ENCODE results near the gene PKD2. TPM values are rescaled to one million over a fixed set of nuclear protein-coding genes. Genes with fewer than 3 reads are reported as not detected.

Gene PKD2
- total and polyA plus RNA-seq, 2 of the 13 experiments (the other 11 are each of a cell fraction or from before 2014, with no cell fraction given), result 5.6 to 9.1 TPM

GRCh38 chr4:88063634-88064296, 56.3 kb downstream of the PKD2 start (continued):
- TF ChIP-seq, protein P1, sequence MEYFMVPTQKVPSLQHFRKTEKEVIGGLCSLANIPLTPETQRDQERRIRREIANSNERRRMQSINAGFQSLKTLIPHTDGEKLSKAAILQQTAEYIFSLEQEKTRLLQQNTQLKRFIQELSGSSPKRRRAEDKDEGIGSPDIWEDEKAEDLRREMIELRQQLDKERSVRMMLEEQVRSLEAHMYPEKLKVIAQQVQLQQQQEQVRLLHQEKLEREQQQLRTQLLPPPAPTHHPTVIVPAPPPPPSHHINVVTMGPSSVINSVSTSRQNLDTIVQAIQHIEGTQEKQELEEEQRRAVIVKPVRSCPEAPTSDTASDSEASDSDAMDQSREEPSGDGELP (IDR thresholded peaks at IDR 0.05; ENCODE audit: borderline replicate concordance, low read depth), result no peak
- no peak for TF ChIP-seq FOSL1 (CRISPR knock-in tag; IDR thresholded peaks at IDR 0.05; ENCODE audit: borderline replicate concordance)
- TF ChIP-seq, protein P2, sequence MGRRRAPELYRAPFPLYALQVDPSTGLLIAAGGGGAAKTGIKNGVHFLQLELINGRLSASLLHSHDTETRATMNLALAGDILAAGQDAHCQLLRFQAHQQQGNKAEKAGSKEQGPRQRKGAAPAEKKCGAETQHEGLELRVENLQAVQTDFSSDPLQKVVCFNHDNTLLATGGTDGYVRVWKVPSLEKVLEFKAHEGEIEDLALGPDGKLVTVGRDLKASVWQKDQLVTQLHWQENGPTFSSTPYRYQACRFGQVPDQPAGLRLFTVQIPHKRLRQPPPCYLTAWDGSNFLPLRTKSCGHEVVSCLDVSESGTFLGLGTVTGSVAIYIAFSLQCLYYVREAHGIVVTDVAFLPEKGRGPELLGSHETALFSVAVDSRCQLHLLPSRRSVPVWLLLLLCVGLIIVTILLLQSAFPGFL (CRISPR knock-in tag; IDR thresholded peaks at IDR 0.05), result no peak

GRCh38 chr4:88064410-88064809, 57.0 kb downstream of the PKD2 start:
- no peaks in the 10 kb centered on the region for H3K79me2 ChIP-seq (ENCODE audit: insufficient read depth, low read length)
- no peak overlapping the region for H2AFZ ChIP-seq (ENCODE audit: low read length)
- H4K20me1 ChIP-seq (ENCODE audit: insufficient read depth, low read length), result no peaks in the 10 kb centered on the region
- no peaks in the 10 kb centered on the region for H3K9me3 ChIP-seq (ENCODE audit: low read length)
- in situ Hi-C loops (cut with HindIII; ENCODE audit: extremely low pct_ligation_motif_present, low pct_unique_long_range_greater_than_20kb) (no loop called here), intact Hi-C loops (cut with micrococcal nuclease; ENCODE audit: unreplicated experiment) (loop anchor here (5.0 kb wide), 1 partner anchor 43 kb away; no protein-coding TSS in a partner anchor)
- no peak for FAIRE-seq
- peaks cover 26% of the 10 kb centered on the region for H3K4me1 ChIP-seq (ENCODE audit: insufficient read depth, low read length)
- no peak overlapping the region for H3K9ac ChIP-seq (ENCODE audit: insufficient read depth, low read depth, low read length)
- no TSS peak for BruUV-seq (replicated peaks)
- ChIA-PET POLR2A (no interaction called here), CTCF (ENCODE audit: low intra/inter-chr PET ratio, low total read pairs) (no interaction called here)
- no peak for DNase-seq (ENCODE audit: low spot score)
- no peak overlapping the region for H3K4me2 ChIP-seq (ENCODE audit: low read depth, low read length)
- H3K36me3 ChIP-seq (replicated peaks in 1 of 2; ENCODE audit: control insufficient read depth in 1 of 2, insufficient read depth in 2 of 2, low read length in 2 of 2), result peaks cover 4 to 14% of the 10 kb centered on the region in 2 experiments; a peak in 4 of 5 replicates
- no peak for ATAC-seq
- no peak overlapping the region for H3K27ac ChIP-seq (ENCODE audit: extremely low read length, insufficient read depth, low read length)
- 78% methylated on average over 6 of the region's 6 CpGs for WGBS (ENCODE audit: low lambda C conversion rate)
- no peaks in the 10 kb centered on the region for H3K27me3 ChIP-seq (ENCODE audit: control insufficient read depth in 1 of 2, insufficient read depth in 2 of 2, low read length in 2 of 2)
- H3K4me3 ChIP-seq (replicated peaks in 1 of 3; ENCODE audit: insufficient read depth in 1 of 3, low read depth in 2 of 3, low read length in 3 of 3), result no peak overlapping the region
- TF ChIP-seq ZBTB26 (CRISPR knock-in tag; IDR thresholded peaks at IDR 0.05; ENCODE audit: borderline replicate concordance) (no peak), REXO4 (CRISPR knock-in tag; IDR thresholded peaks at IDR 0.05; ENCODE audit: borderline replicate concordance) (no peak), ZC3H13 (CRISPR knock-in tag; IDR thresholded peaks at IDR 0.05) (no peak), AKNA (CRISPR knock-in tag; IDR thresholded peaks at IDR 0.05; ENCODE audit: borderline replicate concordance) (no peak), ZBTB1 (CRISPR knock-in tag; IDR thresholded peaks at IDR 0.05; ENCODE audit: borderline replicate concordance) (no peak), TP53 (CRISPR knock-in tag; conservative IDR thresholded peaks at IDR 0.05) (no peak), NR2F2 (IDR thresholded peaks at IDR 0.05; ENCODE audit: borderline replicate concordance, low read depth) (no peak), ZFP41 (CRISPR knock-in tag; IDR thresholded peaks at IDR 0.05; ENCODE audit: borderline replicate concordance) (no peak), SALL1 (CRISPR knock-in tag; IDR thresholded peaks at IDR 0.05) (peak; percentile 35; the same call in 1 of the 2 replicates), ZMYM4 (CRISPR knock-in tag; IDR thresholded peaks at IDR 0.05) (no peak)
- TF ChIP-seq, protein P3, sequence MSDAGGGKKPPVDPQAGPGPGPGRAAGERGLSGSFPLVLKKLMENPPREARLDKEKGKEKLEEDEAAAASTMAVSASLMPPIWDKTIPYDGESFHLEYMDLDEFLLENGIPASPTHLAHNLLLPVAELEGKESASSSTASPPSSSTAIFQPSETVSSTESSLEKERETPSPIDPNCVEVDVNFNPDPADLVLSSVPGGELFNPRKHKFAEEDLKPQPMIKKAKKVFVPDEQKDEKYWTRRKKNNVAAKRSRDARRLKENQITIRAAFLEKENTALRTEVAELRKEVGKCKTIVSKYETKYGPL (CRISPR knock-in tag; IDR thresholded peaks at IDR 0.05), result no peak

Measured in HepG2 (cell line).